ENCODE results near the gene PCDH15. TPM values are rescaled to one million over a fixed set of nuclear protein-coding genes. Genes with fewer than 3 reads are reported as not detected.

PCDH15 gene
- total RNA-seq, 4 donors from 2014 or later = not detected

DNA sequence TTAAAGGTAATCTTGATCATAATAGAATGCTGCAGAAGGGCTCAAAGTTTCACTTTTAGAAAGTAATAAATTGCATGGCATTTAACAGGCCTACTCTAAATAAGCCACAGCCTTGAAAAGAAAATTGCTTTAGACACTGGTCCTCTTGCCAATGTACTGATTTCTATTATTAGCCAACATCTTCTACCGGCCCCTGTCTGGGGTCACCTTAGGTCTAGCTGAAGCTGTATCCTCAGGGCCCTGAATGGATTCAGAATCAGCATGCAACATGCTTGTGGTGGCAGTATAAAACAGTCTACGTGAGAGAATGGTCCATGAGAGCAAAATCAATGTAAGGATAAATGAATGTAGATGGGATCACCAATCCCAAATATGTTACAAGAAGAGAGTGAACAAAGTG lies 541.9 kb downstream of the PCDH15 start:
- WGBS, 2 donors = 49 to 57% methylated on average over 2 of the region's 2 CpGs
- Histone ChIP-seq H3K27ac (no peak overlapping the region), H3K36me3 (no peaks in the 10 kb centered on the region), H3K4me1 (no peaks in the 10 kb centered on the region), H3K4me3 (no peak overlapping the region), H3K9me3 (no peaks in the 10 kb centered on the region), H3K27me3 (no peaks in the 10 kb centered on the region)
- no peak for TF ChIP-seq EP300 (IDR thresholded peaks at IDR 0.05)
- TF ChIP-seq POLR2A (IDR thresholded peaks at IDR 0.05) = no peak
- TF ChIP-seq, protein P1, sequence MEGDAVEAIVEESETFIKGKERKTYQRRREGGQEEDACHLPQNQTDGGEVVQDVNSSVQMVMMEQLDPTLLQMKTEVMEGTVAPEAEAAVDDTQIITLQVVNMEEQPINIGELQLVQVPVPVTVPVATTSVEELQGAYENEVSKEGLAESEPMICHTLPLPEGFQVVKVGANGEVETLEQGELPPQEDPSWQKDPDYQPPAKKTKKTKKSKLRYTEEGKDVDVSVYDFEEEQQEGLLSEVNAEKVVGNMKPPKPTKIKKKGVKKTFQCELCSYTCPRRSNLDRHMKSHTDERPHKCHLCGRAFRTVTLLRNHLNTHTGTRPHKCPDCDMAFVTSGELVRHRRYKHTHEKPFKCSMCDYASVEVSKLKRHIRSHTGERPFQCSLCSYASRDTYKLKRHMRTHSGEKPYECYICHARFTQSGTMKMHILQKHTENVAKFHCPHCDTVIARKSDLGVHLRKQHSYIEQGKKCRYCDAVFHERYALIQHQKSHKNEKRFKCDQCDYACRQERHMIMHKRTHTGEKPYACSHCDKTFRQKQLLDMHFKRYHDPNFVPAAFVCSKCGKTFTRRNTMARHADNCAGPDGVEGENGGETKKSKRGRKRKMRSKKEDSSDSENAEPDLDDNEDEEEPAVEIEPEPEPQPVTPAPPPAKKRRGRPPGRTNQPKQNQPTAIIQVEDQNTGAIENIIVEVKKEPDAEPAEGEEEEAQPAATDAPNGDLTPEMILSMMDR (IDR thresholded peaks at IDR 0.05) = no peak
- DNase-seq (ENCODE audit: low spot score in 2 of 2) = no peak

DNA sequence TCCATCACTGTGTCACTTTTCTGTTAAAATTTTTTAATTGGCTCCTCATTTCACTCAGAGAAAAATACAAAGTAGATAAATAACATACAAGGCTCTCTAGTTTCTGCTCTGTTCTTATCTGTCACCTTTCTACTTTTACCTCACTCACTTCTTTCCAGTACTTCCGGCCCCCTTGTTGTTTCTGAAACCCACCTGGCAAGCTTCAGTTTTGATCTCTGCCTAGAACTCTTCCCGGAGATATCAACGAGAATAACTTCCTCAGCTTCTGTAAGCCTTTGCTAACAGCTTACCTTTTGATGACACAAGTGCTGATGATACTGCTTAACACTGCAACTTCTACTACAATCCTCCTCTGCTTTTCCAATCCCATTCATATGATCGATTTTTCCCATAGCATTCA lies 566.2 kb downstream of the PCDH15 start:
- Histone ChIP-seq H3K27me3 (no peaks in the 10 kb centered on the region), H3K4me3 (no peak overlapping the region), H3K4me1 (no peaks in the 10 kb centered on the region), H3K9me3 (peaks cover 0 to 16% (median 0%) of the 10 kb centered on the region in 4 donors), H3K36me3 (no peaks in the 10 kb centered on the region), H3K27ac (no peak overlapping the region)
- 78 to 91% methylated on average over 4 of the region's 4 CpGs for WGBS, 2 donors
- TF ChIP-seq POLR2A (IDR thresholded peaks at IDR 0.05) (no peak), EP300 (IDR thresholded peaks at IDR 0.05) (no peak)
- TF ChIP-seq, protein P1 (IDR thresholded peaks at IDR 0.05) = no peak
- DNase-seq (ENCODE audit: low spot score in 2 of 2) = no peak

DNA sequence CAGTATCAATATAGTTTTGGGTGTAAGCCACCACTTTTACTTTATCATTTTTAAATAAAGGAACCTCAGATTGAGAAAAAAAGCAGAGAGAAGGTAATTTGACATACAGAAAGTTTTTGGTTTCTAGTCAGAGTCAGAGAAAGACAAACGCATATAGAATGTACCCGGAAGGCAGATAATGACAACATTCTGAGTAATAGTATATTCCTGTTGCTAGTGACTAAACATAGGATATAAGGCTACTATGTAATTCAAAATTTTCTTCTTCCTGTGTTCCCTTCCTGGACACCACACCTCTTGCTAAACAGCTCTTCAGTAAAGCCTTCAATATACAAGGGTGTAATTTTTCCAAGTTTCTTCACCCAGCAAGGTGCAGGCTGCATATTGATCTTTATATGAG lies 597.6 kb downstream of the PCDH15 start:
- Histone ChIP-seq H3K36me3 (no peaks in the 10 kb centered on the region), H3K27ac (no peak overlapping the region), H3K9me3 (no peaks in the 10 kb centered on the region), H3K4me1 (no peaks in the 10 kb centered on the region), H3K4me3 (no peak overlapping the region), H3K27me3 (no peaks in the 10 kb centered on the region)
- no peak for DNase-seq (ENCODE audit: low spot score in 2 of 2)
- 93 to 98% methylated on average over 2 of the region's 2 CpGs for WGBS, 2 donors
- TF ChIP-seq, protein P1 (IDR thresholded peaks at IDR 0.05) = no peak
- TF ChIP-seq POLR2A (IDR thresholded peaks at IDR 0.05) (no peak), EP300 (IDR thresholded peaks at IDR 0.05) (no peak)

DNA sequence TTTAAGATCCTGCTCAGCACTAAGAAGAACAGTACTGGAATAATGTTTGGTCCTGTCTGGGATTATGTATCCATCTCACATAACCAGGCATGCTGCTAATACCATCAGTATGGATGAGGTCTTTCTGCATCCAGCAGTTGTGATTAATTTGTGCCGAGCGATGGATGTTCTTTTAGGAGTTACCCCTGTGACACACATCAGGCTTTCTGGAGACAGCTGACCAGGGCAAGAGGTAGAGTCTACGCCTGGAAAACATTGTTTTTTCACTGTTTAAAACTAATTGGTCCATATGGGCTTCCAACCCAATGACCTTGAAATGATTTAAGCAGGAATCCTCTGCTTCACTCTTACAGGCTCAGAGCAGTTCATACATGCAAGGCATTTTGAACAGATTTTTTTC lies 603.0 kb downstream of the PCDH15 start:
- H3K4me1 ChIP-seq = no peaks in the 10 kb centered on the region
- TF ChIP-seq, protein P1 (IDR thresholded peaks at IDR 0.05) = no peak
- no peak for TF ChIP-seq EP300 (IDR thresholded peaks at IDR 0.05)
- TF ChIP-seq POLR2A (IDR thresholded peaks at IDR 0.05) = no peak
- no peaks in the 10 kb centered on the region for H3K36me3 ChIP-seq
- no peak overlapping the region for H3K27ac ChIP-seq
- no peaks in the 10 kb centered on the region for H3K9me3 ChIP-seq
- WGBS, 2 donors = 52 to 59% methylated on average over 3 of the region's 3 CpGs
- no peaks in the 10 kb centered on the region for H3K27me3 ChIP-seq
- no peak overlapping the region for H3K4me3 ChIP-seq
- DNase-seq (ENCODE audit: low spot score in 2 of 2) = no peak

DNA sequence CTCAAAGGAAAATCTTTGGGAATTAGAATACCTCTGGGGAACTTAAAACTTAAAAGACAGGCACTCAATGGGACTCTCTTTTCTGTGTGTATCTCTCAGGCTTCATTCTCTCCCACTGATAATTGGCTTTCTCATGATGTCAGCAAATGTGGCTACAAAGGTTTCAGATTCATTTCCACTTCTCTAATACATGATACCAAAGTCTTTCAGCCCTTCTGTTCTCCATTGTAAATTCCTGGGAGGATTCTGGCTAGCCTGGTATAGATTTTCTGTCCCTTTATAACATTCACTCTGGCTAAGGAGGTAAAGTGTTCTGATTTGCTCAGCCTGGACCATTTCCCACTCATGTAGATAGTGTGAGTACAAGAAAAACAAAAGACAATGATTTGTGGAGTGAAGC lies 606.2 kb downstream of the PCDH15 start:
- no peaks in the 10 kb centered on the region for H3K9me3 ChIP-seq
- no peak for TF ChIP-seq POLR2A (IDR thresholded peaks at IDR 0.05)
- TF ChIP-seq, protein P1 (IDR thresholded peaks at IDR 0.05) = no peak
- no peak for TF ChIP-seq EP300 (IDR thresholded peaks at IDR 0.05)
- no peaks in the 10 kb centered on the region for H3K4me1 ChIP-seq

More for the DNA sequence above, 606.2 kb downstream of the PCDH15 start:
- DNase-seq (ENCODE audit: low spot score in 2 of 2) = no peak
- Histone ChIP-seq H3K4me3 (no peak overlapping the region), H3K27ac (no peak overlapping the region), H3K27me3 (no peaks in the 10 kb centered on the region), H3K36me3 (no peaks in the 10 kb centered on the region)
